NCI-H510A (cell line): Measurements from ENCODE around the gene CTIF.

Source experiments
- DNase-seq: peaks from one replicate; lab custom pipeline; 2025; lab: John Stamatoyannopoulos, UW

The CTIF gene

DNA sequence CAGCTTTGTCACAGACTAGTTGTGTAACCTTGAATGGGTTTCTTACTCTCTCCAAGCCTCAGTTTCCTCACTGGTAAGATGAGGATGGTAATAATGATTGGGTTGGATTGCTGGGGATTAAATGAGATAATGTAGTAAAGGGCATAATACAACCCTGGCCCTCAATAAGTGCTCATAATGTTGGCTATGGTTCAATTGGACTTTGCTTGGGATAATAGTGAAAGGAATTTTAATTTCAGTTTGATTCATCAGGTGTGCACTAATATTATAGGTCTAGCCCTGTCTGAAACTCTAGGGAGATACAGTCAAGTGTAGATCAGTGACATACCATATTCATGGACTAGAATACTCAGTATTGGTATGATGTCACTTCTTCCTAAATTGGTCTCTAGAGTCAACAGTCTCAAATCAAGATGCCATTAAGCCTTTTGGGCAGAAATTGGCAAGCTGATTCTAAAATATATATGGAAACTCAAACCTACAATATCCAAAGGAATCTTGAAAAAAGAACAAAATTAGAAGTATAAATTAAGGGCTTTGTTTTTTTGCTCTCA, 250.5 kb downstream of the CTIF start:
- DNase-seq: no peak

DNA sequence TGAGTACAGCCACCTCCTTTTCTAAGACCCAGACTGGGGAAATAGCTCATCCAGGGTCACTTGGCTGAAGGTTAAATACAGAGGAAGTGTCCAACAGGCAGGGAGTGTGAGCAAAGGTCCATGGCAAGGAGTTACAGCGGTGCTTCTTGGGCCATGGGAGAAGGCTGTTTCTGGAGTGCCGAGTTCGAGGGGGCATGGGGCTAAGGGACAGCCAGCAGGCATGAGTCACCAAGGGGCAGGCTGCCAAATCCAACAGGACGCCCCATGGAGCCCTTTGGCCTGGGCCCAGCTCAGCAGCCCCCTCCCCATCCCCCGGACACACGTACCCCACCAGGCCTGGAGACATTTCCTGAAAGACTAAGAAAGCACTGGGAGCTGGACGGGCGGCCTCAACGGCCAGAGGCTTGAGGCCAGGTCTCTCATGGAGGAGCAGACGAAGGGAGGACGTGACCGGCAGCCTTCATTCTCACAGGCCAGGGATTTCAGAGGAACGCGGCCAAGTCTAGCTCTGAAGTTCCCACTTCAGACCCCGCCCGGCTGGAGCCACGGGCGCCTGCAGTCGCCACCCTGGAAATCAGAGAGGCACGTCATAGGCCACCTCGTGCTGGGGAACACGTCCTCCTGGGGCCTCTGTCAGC, 251.5 kb downstream of the CTIF start:
- no peak for DNase-seq

DNA sequence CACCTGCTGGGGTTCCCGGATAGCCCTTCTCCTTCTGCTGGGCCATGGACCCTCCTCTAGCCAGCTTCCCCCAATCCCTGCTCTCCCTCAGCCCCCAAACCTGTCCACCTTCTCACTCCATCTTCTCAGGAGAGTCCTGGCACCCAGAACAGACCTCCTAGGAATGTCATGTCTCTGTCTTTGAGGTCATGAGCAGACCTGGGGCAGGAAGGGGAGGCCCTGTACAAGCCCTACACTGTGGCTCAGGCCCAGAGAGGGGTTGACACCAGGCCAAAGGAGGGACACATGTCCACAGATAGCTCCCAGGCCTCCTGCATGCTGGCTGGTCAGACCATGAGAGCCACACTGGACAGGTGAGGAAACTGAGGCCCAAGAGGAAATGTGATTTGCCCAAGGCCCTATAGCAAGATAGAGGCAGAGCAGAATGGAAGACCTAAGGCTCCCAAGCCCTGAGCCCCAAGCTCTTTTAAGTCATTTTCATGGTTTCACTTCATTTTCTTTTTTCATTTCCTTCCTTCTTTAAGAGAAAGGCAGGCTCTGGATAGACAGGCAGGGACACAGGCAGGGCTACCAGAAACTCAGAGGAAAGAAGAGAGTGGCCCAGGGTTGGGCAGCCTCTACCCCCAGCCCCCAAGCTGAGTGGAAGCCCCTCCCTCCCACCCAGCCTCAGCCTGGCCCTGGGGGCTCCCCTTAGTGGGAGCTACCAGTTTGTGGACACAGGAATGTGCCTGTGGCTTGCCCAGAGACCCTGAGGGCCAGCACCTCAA, 252.2 kb downstream of the CTIF start:
- DNase-seq: no peak

DNA sequence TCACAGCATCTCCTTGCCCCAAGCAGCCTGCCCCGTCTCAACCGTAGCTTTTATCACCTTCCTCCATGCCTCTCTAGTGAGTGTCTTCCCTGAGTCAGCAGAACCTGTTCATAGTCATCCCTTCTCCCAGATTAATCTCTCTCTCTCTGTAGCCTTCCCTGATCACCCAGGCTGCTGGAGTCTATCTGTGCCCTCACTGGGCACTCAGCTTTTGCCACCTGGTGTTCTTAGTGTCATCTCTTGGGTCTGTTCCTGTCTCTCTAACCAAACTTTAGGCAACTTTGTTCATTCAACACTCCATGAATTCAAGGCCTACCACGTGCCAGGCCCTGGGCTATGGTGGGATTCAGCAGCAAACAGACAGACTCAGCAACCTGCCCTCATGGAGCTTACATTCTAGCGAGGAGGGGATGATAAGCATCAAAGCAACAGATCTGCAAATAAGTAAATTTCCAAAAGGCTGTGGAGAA, 252.8 kb downstream of the CTIF start:
- DNase-seq: no peak

DNA sequence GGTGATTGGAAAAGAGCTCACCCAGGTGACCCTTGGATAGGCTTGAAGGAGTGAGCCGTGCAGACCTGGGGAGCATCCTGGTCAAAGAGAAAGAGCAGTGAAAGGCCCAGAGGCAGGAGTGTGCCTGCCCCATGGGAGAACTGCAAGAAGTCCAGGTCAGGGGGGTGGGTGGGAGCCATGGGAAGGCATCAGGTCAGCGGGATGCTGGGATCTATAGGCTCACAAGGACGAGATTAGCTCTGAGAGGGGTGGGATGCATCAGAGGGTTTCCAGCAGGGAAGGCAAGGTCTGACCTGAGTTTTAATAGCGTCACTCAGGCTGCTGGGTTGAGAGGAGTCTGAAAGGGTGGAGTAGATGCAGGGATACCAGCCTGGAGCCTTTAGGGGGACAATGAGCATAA, 253.3 kb downstream of the CTIF start:
- no peak for DNase-seq

DNA sequence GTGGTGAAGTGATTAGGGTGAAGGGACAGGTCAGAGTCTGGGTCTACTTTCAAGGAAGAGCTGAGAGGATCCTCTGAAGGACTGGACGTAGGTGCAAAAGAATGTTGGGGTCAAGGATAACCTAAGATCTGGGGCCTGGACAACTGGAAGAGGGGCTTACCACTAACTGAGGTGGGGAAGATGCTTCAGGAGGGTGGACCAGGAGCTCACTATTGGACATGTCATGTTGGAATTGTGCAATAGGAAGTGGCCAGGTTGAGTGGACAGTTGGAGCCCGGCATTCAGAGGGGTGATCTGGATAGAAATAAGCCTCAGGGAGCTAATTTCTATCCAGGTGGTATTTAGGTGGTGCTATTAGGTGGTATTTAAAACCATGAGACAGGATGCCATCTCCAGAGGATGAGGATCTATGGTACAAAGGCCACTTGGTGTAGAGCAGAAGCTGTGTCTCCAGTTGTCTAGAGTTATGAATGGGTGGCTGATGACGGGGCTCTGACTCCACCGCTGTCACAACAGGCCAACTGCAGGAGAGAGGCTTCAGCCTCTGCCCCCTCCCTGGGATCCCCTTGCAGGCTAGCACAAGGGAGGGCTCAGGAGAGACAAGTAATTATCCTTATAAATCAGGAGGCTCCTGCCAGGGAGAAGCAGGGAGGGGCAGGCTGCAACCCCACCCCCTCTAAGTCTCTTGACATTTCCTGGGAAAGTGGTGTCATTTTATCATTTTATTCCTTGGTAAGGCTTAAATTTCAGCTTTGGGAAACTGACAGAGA, 254.0 kb downstream of the CTIF start:
- DNase-seq: no peak

DNA sequence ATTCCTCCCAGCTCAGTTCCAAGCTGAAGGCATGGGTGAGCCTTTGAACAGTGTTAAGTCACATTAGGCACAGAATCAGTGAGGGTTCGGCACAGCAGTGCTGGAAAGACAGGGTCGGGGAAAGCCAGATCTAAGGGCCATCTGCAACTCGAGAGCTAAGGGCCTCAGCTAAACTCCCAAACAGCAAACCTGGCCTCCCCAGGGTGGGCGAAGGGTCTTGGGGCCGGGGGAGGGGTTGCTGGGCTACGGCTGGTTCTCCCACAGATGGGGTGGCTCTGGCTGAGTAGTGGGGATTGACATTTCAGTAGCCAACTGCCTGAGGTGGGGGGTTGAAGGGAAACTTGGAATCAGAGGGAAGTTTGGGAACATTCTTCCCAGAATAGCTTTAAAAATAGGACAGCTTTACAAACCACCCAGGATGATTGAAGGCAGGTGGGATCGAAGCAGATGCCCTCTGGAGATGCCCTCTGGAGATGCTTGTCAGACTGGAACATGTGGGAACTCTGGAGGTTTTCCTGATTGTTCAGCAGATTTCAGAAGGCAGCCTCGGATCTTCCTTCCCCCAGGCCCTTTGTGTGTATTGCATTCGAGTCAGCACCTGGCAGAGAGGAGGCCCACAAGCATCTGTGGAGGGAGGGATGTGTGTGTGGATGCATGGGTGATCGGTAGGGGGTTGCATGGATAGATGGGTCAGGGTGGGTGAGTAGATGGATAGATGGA, 255.6 kb downstream of the CTIF start:
- DNase-seq: no peak

DNA sequence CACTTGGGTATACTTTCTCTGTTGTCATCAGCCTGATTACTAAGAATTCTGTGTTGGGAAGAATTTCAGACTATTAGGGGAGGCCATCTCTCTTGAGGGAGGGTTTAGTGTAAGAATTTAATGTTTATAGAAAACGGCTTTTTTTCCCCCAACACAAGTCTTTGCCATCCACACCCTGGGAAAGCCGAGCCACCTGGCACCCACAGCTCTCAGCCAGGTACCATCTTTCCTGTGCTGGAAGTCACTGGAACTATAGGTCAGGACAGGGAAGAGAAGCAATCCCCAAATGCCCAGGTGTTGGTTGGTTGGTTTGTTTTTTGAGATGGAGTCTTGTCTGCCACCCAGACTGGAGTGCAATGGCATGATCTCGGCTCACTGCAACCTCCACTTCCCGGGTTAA, 256.9 kb downstream of the CTIF start:
- no peak for DNase-seq

DNA sequence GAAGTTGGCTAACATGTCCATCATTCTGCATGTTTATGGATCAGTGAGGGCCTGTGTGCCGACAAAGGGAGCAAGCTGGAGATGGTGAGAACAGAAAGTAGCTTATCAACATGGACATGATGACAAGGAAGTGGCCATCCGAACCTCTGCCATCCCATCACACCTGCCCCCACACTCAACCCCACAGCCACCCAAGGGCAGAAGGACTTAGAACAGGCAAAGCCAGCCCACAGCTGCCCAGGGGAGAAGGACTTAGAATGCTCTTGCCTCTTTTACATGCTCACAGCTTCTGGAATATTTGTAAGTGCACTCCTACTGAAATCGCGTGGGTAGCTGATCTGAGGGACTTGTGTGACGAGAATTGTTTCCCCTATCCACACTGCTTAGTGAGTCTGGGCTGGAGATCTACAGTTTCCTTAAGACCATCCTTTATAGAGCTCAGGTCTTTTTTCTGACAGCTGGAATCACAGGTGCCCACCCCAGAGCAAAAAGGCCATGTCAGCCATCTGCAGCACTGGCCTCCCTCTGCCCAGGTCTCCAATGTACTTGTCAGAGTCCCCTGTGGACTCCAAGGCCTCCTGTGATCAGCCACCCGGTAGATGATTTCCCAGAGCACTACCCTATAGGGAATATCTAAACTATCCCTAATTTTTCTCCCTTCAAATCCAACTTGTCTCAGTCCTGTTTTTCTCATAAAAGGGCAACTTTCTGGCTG, 257.8 kb downstream of the CTIF start:
- no peak for DNase-seq

DNA sequence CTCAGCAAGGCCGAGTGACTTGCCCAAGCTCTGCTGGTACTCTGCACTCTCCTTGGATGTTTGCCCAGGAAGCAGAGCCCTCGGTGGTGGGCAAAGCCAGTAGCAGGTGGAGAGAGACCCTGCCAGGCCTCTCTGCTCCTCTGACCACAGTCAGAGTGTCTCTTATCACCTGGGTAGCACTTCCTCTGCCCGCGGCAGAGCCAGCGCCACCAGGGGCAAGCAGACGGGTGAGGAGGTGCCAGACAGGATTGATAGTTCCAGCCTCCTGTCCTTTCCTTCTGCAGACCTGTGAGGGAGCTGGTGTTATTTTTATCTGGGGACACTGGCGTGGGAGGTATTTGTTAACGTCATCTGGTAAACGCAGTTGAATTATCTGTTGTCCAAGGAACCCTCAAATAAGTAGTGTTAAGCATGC, 259.0 kb downstream of the CTIF start:
- DNase-seq: no peak

DNA sequence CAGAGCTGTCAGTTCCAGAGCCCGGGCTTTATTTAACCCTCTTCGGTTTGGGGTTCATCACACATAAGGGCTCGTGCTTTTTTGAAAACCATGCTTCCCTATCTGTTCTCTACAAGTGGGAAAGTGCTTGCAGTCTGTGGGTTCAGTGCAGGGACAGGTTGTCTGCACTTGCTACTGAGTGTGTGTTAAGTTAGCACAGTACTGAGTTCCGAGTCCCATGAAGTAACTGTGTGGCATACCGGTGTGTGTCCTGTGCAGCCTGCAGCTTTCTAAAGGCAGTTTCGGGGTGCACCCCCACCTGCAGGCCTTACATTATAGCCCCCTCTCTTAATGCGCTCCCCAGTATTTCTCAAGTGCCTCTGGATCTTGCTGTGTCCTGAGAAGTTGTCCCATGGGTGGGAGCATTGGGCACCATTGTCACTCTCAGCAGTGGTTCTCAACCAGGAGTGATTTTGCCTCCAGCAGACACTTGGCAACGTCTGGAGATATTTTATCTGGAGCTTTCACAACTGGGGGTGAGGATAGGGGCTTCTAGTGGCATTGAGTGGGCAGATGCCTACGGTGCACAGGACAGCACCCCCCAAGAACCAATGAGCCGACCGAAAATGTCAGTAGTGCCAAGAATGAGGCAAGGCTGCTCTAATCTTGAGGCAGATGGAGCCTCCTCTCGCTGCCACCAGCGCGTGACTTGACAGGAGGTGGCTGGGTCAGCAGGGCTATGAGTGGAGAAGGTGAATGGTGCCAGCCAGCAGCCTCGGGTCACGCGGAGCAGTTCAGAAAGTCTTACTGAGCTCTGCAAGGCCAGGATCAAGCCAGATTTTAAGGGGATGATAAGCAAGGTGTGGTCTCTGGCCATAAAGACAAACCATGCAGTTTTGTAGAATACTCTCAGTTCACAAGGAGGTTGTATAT, 259.8 kb downstream of the CTIF start:
- no peak for DNase-seq

DNA sequence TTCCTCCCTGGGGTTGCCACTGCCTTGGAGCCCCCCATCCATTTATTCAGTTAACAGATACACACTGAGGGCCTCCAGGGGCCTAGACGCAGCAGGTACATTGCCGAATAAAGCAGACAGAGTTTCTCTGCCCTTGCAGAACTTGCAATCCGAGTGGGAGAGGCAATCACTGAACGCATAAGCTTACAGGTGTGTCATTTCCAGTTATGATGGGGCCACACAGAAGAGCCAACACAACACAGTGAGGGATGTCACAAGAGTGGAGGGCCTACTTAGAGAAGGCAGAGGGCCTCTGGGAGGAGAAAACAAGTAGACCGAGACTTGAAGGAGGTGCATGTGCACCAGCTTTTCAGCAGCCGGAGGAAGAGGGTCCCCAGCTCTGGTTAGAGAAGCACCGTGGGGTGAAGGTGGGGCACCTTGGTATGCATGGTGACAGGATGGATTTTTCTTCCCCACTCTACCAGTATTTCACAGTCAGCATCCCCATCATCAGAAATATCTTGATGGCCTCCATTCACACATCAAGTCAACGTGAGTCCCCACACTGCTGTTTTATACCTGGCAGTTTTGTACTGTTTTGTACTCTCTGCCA, 261.0 kb downstream of the CTIF start:
- DNase-seq: no peak

DNA sequence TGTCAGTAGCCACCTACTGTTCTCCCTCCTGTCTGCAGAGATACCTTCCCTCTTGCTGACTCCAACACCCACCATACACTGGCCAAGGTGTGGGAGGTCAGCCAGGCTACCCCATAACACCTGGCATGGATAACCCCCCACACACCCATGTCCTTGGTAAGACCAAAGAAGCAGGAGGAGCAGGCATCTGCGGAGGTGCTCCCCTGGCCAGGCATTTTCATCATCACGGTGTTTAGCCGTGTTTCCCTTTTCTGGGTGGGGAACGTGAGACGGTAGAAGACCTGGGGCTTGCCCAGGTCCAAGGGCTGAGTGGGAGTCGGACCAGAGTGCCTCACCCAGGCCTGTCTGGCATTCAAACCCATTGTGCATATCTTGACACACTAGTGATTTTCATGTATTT, 261.6 kb downstream of the CTIF start:
- no peak for DNase-seq

DNA sequence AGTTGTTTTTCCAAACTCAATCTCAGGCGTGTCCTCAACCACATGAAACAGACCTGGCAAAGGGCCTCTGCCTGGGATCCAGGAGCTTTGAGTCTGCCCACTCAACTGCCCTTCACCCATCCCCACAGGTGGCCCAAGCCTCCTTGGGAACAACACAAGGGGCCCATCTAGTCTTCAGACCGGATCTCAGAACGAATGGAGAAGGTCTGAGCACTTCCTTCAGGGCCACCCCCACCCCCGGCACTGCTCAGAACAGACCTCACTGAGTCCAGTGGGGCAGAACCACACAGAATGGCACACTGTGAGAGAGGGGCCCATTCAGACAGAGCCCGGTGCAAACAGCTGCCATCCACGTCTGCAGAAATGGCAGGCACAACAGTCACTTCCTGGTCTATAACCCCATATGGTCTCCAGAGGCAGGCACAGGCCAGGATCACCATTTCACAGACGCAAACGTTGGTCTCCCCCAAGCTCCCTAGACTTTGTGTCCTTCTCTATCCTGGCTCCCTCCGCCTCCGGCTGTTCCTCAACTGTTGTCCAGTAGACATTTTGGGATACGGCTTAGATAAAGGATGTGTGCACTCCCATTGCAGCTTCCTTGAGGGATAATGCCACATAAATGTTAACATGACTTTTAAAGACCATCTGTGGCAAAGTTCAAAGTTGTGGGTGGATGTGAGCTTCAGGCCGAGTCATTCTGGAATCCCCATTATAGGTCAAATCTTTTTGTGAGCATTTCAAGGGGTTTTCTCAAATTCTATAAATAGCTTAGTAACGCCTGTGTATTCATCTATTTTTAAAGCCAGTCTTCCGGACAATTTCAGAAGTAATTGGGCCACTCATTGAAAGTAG, 262.3 kb downstream of the CTIF start:
- no peak for DNase-seq

DNA sequence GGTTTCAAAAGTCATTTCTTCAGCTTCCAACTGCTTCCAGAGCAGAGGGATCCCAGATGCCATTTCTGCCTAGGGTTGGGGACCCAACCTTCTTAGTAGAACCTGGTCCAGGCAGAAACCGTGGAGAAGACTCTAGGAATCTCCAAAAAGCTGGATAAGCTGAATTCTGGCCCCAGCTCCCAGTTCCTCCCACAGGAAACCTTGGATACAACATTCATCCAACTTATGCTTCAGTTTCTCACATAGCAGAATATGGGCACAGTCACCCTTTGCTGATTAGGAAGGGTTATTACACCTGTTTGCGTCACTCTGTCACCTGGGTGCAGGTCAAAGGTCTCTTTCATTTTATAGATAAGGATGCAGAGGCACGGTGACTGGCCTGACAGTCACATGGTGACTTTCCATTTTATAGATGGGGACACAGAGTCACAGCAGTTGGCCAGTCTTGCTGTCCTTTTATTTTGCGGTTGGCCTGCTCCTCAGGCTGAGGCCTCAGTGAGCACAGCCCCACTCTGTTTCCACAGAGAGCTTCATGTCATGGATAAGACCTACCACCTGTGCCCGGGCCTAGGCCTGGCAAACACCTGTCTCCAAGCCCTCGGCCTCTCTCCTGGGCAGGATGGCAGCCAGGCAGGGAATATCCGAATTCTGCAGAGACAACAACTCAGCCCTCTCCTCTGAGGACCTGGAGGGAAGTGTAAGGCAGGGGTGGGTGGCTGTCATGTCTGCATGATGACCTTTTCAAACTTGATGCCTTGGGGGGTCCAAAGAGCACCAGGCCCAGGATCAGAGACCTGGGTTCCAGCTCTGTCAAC, 263.1 kb downstream of the CTIF start:
- no peak for DNase-seq

DNA sequence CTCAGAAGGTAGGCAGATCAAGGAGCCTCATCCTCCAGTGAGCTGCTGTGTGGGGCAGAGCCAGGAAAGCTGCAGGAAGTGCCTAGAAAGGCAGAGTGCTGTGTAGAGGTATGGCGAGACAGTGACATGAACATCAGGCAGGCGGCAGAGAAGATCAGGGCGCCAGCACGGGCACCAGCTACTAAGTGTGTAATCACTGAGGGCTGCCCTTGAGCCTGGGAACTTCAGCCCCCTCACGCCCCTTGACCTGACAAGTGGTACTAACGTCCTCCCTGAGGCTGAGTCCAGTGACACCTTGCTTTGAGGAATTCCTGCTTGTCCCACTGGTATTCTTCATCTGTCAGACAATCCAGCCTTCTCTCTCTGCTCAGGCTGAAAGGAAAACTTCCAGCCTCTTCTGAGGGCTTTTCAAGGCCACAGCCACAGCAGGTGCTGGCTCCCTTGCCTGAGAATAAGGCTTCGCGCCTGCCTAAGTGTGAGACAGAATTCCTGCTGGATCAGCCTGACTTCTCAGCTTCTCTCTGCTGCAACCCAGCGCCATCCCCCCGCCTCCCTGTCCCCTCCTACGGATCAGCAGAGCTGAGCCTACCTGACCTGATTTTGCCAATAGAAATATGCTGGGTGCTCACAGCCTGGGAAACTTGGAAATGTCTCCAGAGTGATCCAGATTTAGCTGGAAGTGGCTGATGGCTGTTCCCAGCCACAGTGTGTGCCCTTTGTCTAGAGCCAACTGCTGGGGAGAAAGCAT, 263.9 kb downstream of the CTIF start:
- DNase-seq: no peak

DNA sequence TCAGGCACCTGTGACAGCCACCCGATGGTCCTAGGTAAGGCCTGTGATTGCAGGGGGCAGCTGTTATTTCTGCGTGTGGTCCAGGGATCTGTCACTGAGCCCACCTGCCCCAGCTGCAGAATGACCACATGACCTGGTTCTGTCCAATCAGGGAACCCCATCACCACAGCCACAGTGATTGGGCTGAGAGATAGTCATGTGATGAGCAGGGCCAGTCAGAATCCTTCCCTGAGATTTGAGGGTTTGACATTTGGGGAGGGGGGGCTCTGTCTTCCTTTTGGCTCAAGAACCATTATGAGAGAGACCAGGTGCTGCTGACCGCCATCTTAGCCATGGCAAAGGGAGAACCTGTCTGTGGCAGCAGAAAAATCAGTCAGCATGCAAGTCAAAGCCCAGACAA, 264.7 kb downstream of the CTIF start:
- no peak for DNase-seq
